ENCODE data around the gene SDK1.
A peak's percentile ranks its signal among the peaks of the same experiment; 100 is the strongest.

SDK1 gene

DNA sequence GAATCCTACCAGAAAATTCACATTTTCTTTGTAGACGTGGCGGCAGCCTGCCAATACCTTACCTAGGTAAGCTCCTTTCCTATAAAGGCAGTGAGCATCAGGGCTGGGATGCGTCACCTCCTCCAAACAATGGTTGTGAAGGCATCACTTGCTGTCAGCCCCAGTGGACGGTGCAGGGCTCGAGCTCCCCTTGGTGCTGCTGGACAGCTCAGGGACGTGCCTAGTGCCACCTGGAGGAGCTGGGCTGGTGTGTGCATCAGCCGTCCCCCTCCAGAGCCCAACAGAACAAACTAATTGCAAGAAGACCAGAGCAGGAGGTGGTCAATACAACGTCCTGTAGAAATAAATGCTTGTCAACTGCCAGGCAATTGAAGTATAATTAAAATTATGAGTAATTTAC, 863.5 kb downstream of the SDK1 start:
- DNase-seq (ENCODE audit: low read depth): no peak
- no peak overlapping the region for H3K4me3 ChIP-seq (ENCODE audit: low read length)
- TF ChIP-seq, protein P1, sequence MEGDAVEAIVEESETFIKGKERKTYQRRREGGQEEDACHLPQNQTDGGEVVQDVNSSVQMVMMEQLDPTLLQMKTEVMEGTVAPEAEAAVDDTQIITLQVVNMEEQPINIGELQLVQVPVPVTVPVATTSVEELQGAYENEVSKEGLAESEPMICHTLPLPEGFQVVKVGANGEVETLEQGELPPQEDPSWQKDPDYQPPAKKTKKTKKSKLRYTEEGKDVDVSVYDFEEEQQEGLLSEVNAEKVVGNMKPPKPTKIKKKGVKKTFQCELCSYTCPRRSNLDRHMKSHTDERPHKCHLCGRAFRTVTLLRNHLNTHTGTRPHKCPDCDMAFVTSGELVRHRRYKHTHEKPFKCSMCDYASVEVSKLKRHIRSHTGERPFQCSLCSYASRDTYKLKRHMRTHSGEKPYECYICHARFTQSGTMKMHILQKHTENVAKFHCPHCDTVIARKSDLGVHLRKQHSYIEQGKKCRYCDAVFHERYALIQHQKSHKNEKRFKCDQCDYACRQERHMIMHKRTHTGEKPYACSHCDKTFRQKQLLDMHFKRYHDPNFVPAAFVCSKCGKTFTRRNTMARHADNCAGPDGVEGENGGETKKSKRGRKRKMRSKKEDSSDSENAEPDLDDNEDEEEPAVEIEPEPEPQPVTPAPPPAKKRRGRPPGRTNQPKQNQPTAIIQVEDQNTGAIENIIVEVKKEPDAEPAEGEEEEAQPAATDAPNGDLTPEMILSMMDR (IDR thresholded peaks at IDR 0.05; ENCODE audit: insufficient read depth, low read depth, low read length, missing control alignments): no peak

- DNase-seq (ENCODE audit: low read depth): no peak
- TF ChIP-seq, protein P1 (IDR thresholded peaks at IDR 0.05; ENCODE audit: insufficient read depth, low read depth, low read length, missing control alignments): no peak
- H3K4me3 ChIP-seq (ENCODE audit: low read length): no peak overlapping the region
These were observed 865.3 kb downstream of the SDK1 start for GRCh38 chr7:4166340-4166739.

GRCh38 chr7:4166807-4167206, 865.8 kb downstream of the SDK1 start:
- TF ChIP-seq, protein P1 (IDR thresholded peaks at IDR 0.05; ENCODE audit: insufficient read depth, low read depth, low read length, missing control alignments): no peak
- DNase-seq (ENCODE audit: low read depth): no peak
- no peak overlapping the region for H3K4me3 ChIP-seq (ENCODE audit: low read length)

DNA sequence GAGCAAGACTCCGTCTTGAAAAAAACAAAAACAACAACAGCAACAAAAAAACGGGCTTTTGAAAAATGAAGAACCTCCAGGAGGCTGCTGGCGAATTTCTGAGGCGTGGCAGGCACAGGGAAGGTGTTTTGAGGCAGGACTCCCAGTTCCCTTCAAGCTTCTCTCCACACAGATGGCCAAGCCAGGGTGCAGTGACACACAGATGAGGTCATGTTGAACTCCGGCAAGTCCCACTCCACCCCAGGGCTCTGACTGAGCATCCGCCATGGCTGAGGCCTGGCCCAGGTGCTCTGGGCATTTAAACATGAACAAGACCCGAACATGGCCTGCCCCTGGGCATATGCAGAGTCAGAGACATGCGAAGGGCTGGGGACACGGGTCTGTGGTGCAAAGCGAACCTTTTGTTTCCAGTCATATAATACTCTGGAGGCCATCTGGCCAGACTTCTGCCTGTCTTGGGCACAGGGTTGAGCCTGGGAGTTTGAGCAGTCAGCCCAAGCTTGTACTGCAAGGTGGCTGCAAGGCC, 866.4 kb downstream of the SDK1 start:
- no peak overlapping the region for H3K4me3 ChIP-seq (ENCODE audit: low read length)
- TF ChIP-seq, protein P1 (IDR thresholded peaks at IDR 0.05; ENCODE audit: insufficient read depth, low read depth, low read length, missing control alignments): no peak
- no peak for DNase-seq (ENCODE audit: low read depth)

- TF ChIP-seq, protein P1 (IDR thresholded peaks at IDR 0.05; ENCODE audit: insufficient read depth, low read depth, low read length, missing control alignments): no peak
- no peak overlapping the region for H3K4me3 ChIP-seq (ENCODE audit: low read length)
- no peak for DNase-seq (ENCODE audit: low read depth)
These were observed 867.0 kb downstream of the SDK1 start for GRCh38 chr7:4168041-4168440.

- TF ChIP-seq, protein P1 (IDR thresholded peaks at IDR 0.05; ENCODE audit: insufficient read depth, low read depth, low read length, missing control alignments): no peak
- DNase-seq (ENCODE audit: low read depth): no peak
- H3K4me3 ChIP-seq (ENCODE audit: low read length): no peak overlapping the region
These were observed 867.5 kb downstream of the SDK1 start for GRCh38 chr7:4168541-4168940.

GRCh38 chr7:4169455-4169854, 868.4 kb downstream of the SDK1 start:
- TF ChIP-seq, protein P1 (IDR thresholded peaks at IDR 0.05; ENCODE audit: insufficient read depth, low read depth, low read length, missing control alignments): no peak
- no peak overlapping the region for H3K4me3 ChIP-seq (ENCODE audit: low read length)
- peak; percentile 21 for DNase-seq (ENCODE audit: low read depth)
